HepG2 (cell line): ENCODE results near the gene IL1RAPL1.

Experiments used
- ATF7 ChIP-seq, 2 experiments: fragments of 450-650 bp in 1 of 2; sonication (generic) in 1 of 2; formaldehyde crosslinking in 1 of 2; IDR thresholded peaks; 2 replicates each; pipeline versions ENCODE4 v1.4.0 to v1.6.1; 2016 to 2020; ENCODE audit warnings: antibody characterized with exemption in 1 of 2, mild to moderate bottlenecking in 1 of 2, missing genetic modification reagents in 1 of 2
- HMGXB4 ChIP-seq, 2 experiments: sonication (generic) in 1 of 2; formaldehyde crosslinking in 1 of 2; IDR thresholded peaks; 2 replicates each; pipeline versions ENCODE4 v1.4.0 to v1.6.1; 2018 to 2020; ENCODE audit warnings: missing genetic modification reagents in 2 of 2, borderline replicate concordance in 1 of 2, low read depth in 1 of 2, mild to moderate bottlenecking in 1 of 2, missing biosample characterization in 1 of 2
- SIX4 ChIP-seq: sonication (generic); formaldehyde crosslinking; IDR thresholded peaks from 2 replicates; pipeline ENCODE4 v1.4.0; 2020; ENCODE audit warnings: missing genetic modification reagents
- SMAD3 ChIP-seq: sonication (generic); formaldehyde crosslinking; IDR thresholded peaks from 2 replicates; pipeline ENCODE4 v1.4.0; 2020; ENCODE audit warnings: missing genetic modification reagents
- SNRNP70 ChIP-seq: fragments of 200-400 bp; formaldehyde crosslinking; IDR thresholded peaks from 2 replicates; pipeline ENCODE4 v1.6.1; 2017; ENCODE audit warnings: mild to moderate bottlenecking, low read depth, low read length, moderate library complexity
- SP4 ChIP-seq: sonication (generic); formaldehyde crosslinking; IDR thresholded peaks from 2 replicates; pipeline ENCODE4 v1.8.1; 2023; ENCODE audit warnings: mild to moderate bottlenecking, missing genetic modification reagents
- ZNF251 ChIP-seq: sonication (generic); formaldehyde crosslinking; IDR thresholded peaks from 2 replicates; pipeline ENCODE4 v1.9.0; 2021; ENCODE audit warnings: mild to moderate bottlenecking, missing genetic modification reagents
- ZNF317 ChIP-seq: sonication (generic); formaldehyde crosslinking; IDR thresholded peaks from 2 replicates; pipeline ENCODE4 v1.5.0; 2020; ENCODE audit warnings: mild to moderate bottlenecking, missing genetic modification reagents

- TF ChIP-seq SNRNP70 (no peak), HMGXB4 (CRISPR knock-in tag; IDR thresholded peaks at IDR 0.05; ENCODE audit: borderline replicate concordance in 1 of 2, low read depth in 1 of 2) (no peak), SP4 (no peak), ZNF251 (no peak), ZNF317 (no peak), SMAD3 (CRISPR knock-in tag) (no peak), ATF7 (IDR thresholded peaks at IDR 0.05) (no peak), ATF7 (CRISPR knock-in tag; IDR thresholded peaks at IDR 0.05) (no peak), SIX4 (no peak)
These were observed 1055.9 kb downstream of the IL1RAPL1 start for GRCh38 chrX:29643181-29643580.
